ENCODE measurements around the gene FYB1.
"Not testable (repeated sequence)": the region's sequence is repeated elsewhere in the genome, so short reads cannot be mapped to it uniquely, and the experiment has no call there.

FYB1 gene

DNA sequence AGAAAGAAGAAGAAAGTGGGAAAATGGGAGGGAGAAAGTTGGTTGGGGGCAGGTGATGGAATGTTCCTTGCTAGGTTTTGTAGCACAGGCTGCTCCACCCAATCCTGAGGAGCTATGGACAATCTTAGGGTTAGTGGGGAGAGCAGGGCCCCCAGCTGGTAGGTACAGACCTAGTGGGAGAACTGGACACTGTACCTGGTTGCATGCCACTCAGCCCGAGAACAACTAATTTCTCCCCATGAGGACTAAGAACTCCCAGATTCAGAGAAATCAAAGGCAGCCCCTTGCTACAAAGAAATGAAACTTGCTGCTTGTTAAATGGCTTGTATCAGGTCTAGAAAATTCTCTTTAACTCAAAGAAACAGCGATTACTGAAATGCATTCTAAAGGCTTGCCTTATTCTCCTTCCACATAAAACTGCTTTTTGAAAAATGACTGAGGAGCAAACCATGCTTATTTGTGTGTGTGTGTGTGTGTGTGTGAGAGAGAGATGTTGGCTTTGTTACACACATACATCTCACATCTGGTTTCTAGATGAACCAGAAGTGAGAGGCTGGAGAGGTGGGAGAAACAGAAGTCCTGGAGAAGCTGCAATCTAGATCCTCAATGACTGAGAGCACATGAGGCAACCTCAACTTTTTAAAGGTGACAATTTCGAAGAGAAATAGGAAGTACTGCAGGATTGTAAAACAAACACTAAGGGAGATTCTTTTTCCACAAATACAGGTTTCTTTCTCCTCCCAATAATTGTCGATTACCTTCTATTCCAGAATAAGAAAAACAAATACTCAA lies 28.9 kb downstream of the FYB1 start:
- in situ Hi-C loops (cut with MboI; ENCODE audit: low sequenced_read_pairs) = no loop called here

DNA sequence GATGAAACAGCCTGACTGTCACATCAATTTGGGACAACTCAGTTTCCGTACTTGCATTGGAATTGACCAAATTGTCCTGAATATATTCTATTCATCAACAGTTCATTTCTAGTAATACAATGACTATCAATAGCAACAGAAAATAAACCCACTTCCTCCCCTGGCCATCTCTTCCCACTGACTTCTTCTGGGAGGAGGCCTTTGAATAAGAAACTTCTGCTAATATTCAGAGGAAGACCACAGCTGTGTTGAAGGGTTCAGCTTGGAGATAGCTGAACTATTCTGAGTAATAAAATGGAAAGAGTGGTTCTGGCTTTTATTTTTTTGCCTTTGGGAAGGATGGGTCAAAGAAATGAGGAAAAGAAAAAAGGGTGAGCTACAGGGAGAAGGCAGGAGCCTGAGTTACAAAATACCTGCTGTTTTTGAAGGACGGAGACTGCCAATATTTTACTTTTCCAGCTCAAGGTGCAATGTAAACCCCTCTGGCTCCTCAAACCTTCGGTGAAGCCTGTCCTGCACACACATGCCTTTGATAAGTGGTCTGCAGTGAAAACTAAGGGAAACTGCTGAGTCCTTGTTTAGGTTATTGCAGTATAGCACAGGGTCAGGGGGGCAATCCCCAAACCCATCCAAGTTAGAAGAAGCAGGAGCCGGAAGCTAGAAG lies 29.9 kb downstream of the FYB1 start:
- in situ Hi-C loops (cut with MboI; ENCODE audit: low sequenced_read_pairs) = no loop called here

DNA sequence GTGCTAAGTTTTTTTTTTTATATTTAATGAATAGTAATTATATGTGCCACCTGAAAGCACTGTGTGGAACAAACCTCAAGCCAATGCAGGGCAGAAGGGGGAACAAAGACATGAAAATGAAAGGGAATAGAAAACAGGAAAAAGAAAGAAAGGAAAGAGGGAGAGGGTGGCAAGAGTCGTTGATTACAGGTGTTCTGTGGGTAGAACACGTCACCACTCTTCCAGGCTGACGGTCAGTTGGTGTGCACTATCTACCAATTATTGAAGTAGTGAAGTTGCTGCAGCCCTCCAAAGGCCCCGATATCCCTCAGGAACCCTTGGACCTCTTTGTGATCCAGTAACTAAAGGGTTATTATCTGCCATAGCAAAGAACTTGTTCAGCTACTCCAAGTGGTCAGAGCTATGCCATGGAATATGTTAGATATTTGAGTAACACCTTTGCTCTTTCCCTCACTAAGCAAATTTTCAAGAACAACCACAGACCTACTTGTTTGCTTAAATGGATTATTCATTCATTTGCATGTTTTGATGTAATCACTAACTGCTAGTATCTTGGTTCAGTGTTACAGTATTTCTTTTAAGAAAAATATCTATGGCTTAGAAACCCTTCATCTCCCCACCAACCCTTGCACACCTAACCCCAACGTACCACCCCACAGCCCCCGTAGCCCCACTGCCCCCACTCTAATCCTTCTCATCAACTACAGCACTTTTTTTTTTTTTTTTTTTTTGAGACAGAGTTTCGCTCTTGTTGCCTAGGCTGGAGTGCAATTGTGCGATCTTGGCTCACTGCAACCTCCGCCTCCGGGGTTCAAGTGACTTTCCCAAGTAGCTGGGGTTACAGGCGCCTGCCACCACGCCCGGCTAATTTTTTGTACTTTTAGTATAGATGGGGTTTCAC lies 31.3 kb downstream of the FYB1 start:
- in situ Hi-C loops (cut with MboI; ENCODE audit: low sequenced_read_pairs) = no loop called here

DNA sequence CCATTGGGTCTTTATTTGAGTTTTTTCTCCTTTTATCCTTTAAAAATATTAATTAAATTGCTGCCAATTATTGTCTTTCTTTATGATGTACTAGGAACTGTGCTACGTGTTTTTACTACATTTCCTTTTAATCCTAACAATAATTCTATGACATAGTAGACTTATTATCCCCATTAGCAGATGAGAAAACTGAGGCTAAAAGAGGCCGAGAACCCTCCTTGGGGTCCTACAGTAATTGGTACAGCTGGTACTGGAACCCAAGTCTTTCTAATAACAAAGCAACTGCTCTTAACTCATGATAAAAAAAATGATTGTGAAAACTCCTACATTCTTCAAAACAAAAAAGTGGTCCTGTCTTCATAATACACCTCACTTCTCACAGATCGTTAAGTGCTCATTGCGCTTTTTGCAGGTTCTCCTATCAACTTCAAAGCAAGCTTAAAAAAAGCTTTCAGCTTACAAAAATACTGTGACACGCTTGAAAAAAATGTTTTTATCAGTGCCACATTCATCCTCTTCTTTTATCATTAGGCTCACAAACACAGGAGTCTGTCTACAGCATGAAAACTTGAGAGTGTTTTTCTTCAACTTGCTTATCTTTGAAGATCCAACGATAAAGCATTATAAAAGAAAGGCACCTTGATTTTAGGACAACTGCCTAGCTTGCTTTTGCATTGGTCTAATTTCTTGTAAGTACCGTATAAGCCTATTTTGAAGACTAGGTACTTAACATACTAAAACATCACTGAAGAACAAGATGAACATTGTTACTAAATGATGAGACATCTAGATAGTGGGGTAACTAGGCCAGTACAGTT lies 32.4 kb downstream of the FYB1 start:
- in situ Hi-C loops (cut with MboI; ENCODE audit: low sequenced_read_pairs) = no loop called here

DNA sequence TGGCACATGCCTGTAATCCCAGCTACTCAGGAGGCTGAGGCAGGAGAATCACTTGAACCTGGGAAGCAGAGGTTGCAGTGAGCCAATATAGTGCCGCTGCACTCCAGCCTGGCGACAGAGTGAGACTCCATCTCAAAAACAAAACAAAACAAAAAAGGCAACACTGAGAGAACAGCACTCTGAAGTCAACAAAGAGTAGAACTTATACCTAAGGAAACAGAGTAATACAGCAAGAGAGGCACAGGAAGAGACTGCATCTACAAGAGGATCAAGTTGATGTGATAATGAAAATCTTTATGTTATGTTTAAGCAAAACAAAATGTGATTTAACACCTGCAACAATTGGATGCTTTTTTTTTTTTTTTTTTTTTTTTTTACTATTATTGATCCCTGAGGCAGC lies 33.1 kb downstream of the FYB1 start:
- in situ Hi-C loops (cut with MboI; ENCODE audit: low sequenced_read_pairs) = no loop called here

DNA sequence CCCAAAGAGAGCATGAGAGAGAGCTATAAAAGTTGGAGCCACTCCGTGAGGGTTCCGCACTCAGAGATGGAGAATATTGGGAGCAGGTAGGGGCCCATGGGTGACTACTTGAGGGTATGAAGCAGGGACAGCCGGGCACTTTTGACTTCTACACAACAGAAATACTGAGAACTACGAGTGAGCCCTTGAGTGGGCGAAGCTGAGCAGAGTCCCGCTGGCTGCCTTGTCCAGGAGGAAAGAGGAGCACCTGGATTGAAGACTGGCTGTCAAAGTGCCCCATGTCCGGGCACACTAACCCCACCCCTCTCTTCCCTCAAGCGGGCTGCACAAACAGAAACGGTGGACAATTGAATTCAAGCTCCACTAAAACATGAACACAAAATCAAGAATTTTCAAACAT lies 33.6 kb downstream of the FYB1 start:
- in situ Hi-C loops (cut with MboI; ENCODE audit: low sequenced_read_pairs) = no loop called here

DNA sequence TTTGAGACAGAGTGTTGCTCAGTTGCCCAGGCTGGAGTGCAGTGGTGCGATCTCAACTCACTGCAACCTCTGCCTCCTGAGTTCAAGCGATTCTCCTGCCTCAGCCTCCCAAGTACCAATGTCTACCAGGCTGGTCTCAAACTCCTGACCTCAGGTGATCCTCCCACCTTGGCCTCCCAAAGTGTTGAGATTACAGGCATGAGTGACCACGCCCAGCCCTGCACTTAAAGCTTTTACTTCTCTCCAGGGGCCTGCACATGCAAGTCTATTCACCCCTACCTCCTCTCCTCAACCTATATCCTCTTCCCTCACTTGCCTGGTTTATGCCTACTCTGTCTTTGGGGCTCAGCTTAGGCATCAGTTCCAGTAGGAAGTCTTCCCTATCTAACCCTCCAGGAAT lies 39.8 kb downstream of the FYB1 start:
- in situ Hi-C loops (cut with MboI; ENCODE audit: low sequenced_read_pairs) = not testable (repeated sequence)

DNA sequence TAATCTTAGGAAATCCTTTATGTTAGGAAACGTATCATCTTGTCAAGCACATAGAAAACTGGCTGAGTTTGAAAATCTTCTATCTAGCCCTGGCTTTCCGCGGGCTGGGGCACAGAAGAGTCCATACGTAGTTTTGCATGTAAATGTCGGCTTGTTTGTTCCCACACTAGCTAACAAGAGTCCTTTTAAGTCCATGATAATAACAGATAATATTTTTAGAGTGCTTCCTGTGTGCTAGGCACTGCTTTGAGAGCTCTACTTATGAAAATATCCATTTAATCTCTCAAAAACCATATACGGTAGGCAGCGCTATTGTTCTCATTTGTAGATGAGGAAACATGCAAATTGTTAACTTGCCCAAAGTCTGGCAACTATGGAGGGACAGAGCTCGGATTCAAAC lies 40.5 kb downstream of the FYB1 start:
- in situ Hi-C loops (cut with MboI; ENCODE audit: low sequenced_read_pairs) = no loop called here

DNA sequence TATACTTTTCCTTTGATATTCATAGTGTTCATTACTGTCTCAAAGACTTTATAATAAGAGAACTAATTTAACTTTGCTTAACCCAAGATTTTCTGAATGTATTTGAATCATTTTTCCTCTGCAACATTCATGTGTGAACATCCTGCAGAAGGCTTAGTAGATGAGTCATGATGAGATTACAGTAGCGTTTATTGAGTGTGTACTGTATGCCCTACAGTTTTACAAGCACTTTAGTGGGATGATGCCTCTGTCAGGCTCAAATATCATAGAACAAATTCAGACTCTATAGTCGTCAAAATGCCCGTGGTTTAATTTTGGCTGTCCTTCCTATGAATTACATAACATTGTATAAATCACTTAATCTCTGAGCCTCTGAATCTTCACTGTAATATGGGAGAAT lies 41.2 kb downstream of the FYB1 start:
- in situ Hi-C loops (cut with MboI; ENCODE audit: low sequenced_read_pairs) = no loop called here

DNA sequence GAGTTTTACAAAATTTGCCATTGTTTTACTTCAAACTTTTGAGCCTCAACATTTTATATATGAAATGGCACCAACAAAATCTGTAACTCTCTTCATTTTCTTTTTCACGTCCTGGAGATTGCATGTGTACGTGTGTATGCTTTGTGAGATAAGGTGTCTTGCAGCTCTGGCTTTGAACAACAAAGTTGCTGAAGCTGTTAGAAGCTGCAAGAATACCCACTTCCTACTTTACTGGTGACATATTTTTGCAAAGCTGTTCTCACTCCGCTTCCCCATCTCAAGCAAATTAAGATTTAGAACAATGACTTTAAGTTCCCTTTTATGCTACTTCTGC lies 41.8 kb downstream of the FYB1 start:
- in situ Hi-C loops (cut with MboI; ENCODE audit: low sequenced_read_pairs) = no loop called here

DNA sequence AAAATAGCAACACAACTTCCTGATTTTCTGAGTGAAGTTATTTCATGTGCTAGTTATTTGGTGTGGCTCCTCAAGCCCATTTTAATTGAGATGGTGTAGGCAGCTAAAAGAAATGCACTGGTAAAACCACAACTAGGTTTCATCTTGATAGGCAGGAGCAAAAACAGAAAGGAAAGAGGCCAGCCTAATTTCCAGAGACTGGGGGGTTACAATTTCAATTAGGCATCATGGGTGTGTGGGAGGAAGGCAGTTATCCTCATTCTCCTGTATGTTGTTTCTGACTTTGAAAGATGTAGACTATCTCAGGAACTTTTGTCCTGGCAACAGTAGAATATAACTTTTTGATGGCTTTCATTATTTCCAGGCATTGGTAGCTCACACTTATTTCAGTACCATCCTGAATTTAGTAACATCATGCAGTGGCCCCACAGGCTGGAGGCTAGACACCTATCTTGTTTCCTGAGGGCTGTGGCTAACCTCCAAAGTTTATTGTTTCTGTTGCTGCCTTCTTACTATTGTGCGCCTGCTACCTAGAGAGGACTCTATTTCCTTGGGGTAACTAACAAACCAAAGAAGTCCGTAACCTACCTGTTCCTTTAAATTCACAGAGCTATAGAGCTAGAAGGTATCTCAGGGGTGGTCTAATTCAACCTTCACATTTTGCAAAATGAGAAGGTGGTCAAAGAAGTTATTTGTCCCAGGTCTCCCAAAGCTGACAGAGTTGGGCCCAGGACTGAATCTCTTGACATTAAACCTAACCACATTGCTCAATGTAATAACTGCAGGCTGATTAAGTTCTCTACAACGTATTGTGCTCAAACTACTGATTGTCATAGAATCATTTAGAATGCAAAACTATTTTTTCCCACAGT lies 42.4 kb downstream of the FYB1 start:
- in situ Hi-C loops (cut with MboI; ENCODE audit: low sequenced_read_pairs) = no loop called here

DNA sequence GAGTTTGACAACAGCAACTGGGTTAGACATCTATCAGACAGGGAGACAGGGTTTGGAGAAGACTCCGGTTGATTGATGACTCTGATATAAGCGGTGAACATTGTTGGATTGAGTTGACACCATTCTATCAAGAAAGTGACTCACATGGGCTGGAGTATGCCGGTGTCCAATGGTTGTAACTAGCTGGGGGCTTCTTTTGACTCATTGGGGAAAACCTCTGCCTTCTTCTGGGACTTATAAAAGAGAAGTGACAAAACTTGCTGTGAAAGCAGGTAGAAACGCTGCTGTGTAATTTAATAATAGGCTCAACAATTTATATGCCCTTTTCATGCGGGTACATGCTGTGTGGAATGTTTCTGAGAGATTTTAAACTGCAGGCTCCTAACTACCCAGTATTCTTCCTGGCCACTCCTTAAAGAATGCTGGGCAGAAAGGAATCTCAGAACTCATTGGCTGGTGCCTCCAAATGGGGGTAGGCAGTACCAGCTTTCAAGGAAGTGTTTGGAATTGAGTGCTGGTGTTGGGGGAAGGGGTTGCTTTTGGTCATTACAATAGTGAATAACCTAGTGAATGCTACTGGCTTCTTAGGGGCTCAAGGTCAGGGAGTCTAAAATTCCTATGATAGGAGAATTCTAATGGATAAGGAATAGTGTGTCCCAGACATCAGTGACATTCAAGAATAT lies 43.9 kb downstream of the FYB1 start:
- in situ Hi-C loops (cut with MboI; ENCODE audit: low sequenced_read_pairs) = no loop called here

DNA sequence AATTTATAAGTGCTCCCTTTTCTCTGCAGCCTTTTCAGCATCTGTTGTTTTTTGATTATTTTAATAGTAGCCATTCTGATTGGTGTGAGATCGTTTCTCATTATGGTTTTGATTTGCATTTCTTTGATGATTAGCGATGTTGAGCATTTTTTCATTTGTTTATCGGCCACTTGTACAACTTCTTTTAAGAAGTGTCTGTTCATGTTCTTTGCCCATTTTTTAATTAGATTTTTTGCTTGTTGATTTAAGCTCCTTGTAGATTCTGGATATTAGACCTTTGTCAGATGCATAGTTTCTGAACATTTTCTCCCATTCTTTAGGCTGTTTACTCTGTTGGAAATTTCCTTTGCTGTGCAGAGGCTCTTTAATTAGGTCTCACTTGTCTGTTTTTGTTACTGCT lies 46.3 kb downstream of the FYB1 start:
- in situ Hi-C loops (cut with MboI; ENCODE audit: low sequenced_read_pairs) = no loop called here

DNA sequence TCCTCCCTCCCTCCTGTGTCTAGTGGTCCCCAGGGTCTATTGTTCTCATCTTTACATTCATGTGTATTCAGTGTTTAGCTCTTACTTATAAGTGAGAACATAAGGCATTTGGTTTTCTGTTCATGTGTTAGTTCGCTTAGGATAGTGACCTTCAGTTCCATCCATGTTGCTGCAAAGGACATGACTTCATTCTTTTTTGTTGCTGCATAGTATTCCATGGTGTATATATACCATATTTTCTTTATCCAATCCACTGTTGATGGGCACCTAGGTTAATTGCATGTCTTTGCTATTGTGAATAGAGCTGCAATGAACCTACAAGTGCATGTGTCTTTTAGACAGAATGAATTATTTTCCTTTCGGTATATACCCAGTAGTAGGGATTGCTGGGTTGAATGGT lies 46.8 kb downstream of the FYB1 start:
- in situ Hi-C loops (cut with MboI; ENCODE audit: low sequenced_read_pairs) = no loop called here

DNA sequence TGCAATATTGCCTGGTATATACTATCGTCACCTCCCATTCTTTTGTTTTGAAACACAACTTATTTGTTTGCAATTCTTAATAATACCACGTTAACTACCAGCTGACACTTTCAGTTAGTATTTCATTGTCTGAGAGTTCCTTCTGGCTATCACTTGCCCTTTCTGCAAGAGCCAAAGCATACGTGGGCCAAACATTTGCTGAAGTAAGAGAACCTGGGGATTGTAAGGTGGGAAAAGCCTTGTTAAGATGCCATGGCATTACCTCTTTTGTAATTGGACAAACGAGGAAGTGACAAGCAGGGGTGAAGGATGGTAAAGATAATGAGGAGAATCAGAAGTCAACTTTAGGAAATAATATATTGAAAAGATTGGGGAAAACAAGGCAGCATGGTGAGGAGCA lies 47.7 kb downstream of the FYB1 start:
- in situ Hi-C loops (cut with MboI; ENCODE audit: low sequenced_read_pairs) = no loop called here

DNA sequence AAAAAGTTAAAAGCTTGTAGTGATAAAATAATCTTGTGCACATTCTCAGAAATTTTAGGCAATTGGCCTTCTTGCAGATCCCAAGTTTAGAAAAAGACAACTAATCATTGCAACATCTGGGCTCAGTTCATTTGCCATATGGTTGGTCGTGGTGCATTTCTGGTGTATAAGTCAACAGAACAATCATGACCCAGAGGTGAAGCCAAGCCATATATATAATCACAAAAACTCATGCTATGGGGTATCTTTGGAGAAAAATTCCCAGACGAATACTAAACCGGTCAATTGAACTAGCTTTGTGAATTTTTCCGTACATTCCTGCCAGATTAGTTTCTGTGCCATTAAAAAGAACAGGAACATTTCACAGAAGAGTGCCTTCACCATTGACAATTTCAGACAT lies 50.3 kb downstream of the FYB1 start:
- in situ Hi-C loops (cut with MboI; ENCODE audit: low sequenced_read_pairs) = no loop called here

DNA sequence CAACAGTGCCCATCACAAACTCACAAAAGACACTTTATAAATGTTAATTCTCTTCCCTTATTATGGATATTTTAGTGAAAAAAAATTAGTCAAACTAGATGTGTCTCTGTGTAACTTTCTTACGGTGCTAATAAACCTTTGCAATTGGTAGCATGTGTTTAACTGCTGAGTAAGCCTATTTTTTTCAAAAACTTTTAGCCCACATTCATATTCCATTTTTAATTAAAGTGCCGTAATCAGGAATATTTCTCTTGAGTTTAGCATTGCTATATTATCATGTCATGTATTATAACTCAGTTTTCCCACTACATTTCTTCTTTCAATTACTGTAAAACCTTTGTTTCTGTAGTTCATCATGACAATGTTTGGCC lies 51.4 kb downstream of the FYB1 start:
- in situ Hi-C loops (cut with MboI; ENCODE audit: low sequenced_read_pairs) = no loop called here

DNA sequence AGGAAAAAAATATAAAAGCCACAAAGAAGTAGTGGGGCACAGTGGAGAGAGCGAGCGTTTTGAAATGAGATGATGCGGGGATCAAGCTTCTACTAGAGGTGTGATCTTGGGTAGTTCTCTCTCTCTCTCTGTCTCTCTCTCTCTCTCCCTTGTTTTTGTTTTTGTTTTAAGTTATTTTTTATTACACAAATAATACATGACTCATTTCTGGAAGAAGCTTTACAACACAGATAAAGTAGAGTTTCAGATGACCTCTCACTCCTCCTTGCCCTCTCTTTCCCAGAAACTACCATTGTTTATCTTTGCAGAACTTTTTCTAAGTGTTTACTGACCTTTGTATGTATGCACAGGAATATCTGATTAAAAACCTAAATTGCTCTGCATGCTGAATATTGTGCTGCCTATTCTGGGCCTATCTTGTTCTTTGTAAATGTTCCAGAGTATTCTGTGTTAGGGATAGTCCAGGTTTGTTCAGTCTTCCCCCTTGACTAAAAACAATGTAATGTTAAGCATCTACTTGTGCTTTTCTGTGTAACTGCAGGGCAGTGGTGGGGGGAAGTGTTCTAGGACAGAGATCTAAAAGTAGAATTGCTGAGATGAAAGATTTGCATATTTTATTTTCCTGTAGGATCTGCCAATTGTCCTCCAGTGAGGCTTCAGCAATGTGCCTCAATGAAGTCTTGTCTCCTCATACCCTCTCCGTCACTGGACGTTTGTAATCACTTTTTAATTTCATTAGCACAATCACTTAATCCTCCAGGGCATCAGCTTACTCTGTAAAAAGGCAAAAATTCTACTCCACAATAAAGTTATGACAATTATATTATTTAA lies 52.0 kb downstream of the FYB1 start:
- in situ Hi-C loops (cut with MboI; ENCODE audit: low sequenced_read_pairs) = no loop called here
